Fibroblast of pulmonary artery (primary cell): ENCODE data around the gene WNT3.
A peak's percentile ranks its signal among the peaks of the same experiment; 100 is the strongest.

Experiments
- DNase-seq: peaks from one replicate; pipeline ENCODE4 v3.0.0-alpha.2; 2010; ENCODE audit warnings: low read depth
- H3K4me3 ChIP-seq: replicated peaks from 2 replicates; pipeline ENCODE4 v1.5.1; 2011; ENCODE audit warnings: low read depth, mild to moderate bottlenecking, control low read depth, low read length, moderate library complexity
- CTCF ChIP-seq: IDR thresholded peaks from 2 replicates; pipeline ENCODE4 v1.5.1; 2011; ENCODE audit warnings: mild to moderate bottlenecking, control low read depth, low read length, inconsistent platforms; ENCODE audit errors: missing control alignments

The WNT3 gene

GRCh38 chr17:46774108-46774737 lies 44.3 kb downstream of the WNT3 start:
- no peak for DNase-seq

GRCh38 chr17:46773676-46774075 lies 44.8 kb downstream of the WNT3 start:
- TF ChIP-seq CTCF, result no peak
- DNase-seq, result no peak
- H3K4me3 ChIP-seq, result no peak overlapping the region

More at GRCh38 chr17:46774108-46774737, 44.3 kb downstream of the WNT3 start:
- no peak overlapping the region for H3K4me3 ChIP-seq
- TF ChIP-seq CTCF, result no peak

- no peak overlapping the region for H3K4me3 ChIP-seq
- DNase-seq, result no peak
- no peak for TF ChIP-seq CTCF
Measured at GRCh38 chr17:46773221-46773605, 45.3 kb downstream of the WNT3 start.

- no peak overlapping the region for H3K4me3 ChIP-seq
- no peak for TF ChIP-seq CTCF
Measured at GRCh38 chr17:46772475-46773220, 45.8 kb downstream of the WNT3 start.

GRCh38 chr17:46771561-46772474 lies 46.7 kb downstream of the WNT3 start:
- H3K4me3 ChIP-seq, result peak overlapping the region; percentile 49
- no peak for TF ChIP-seq CTCF
- no peak for DNase-seq

More at GRCh38 chr17:46772475-46773220, 45.8 kb downstream of the WNT3 start:
- no peak for DNase-seq

- H3K4me3 ChIP-seq, result peak overlapping the region; percentile 37
- no peak for TF ChIP-seq CTCF
- peak; percentile 30 for DNase-seq
Measured at GRCh38 chr17:46770818-46771560, 47.5 kb downstream of the WNT3 start.
